Astrocyte of the cerebellum (primary cell): Measurements from ENCODE around the gene ZBTB16.

Source experiments
- DNase-seq: peaks from one replicate; pipeline ENCODE4 v3.0.0-alpha.2; 2011; ENCODE audit warnings: low read depth
- H3K4me3 ChIP-seq: 2 replicates; pipeline ENCODE4 v1.5.1; 2011; ENCODE audit warnings: mild to moderate bottlenecking, low read depth, low read length, moderate library complexity
- CTCF ChIP-seq: IDR thresholded peaks from 2 replicates; pipeline ENCODE4 v1.5.1; 2012; ENCODE audit warnings: low read length, low read depth, moderate library complexity, mild to moderate bottlenecking; ENCODE audit errors: missing control alignments
- in situ Hi-C: cut with HindIII; loops from 2 replicates; pipeline ENCODE4 v1.10.0; 2017; ENCODE audit warnings: low sequenced_read_pairs

The ZBTB16 gene

GRCh38 chr11:114174712-114175495 is 115.4 kb downstream of the ZBTB16 start:
- no peak for DNase-seq
- no peak overlapping the region for H3K4me3 ChIP-seq
- in situ Hi-C loops = loop anchor here (10.0 kb wide), 1 partner anchor 110 kb away; no protein-coding TSS in a partner anchor
- TF ChIP-seq CTCF = no peak

- no peak for TF ChIP-seq CTCF
- in situ Hi-C loops = loop anchor here (10.0 kb wide), 1 partner anchor 111 kb away; no protein-coding TSS in a partner anchor
- H3K4me3 ChIP-seq = no peak overlapping the region
- no peak for DNase-seq
Observed at GRCh38 chr11:114175706-114176105, 116.2 kb downstream of the ZBTB16 start.

- in situ Hi-C loops = loop anchor here (10.0 kb wide), 1 partner anchor 112 kb away; no protein-coding TSS in a partner anchor
- no peak for DNase-seq
- no peak overlapping the region for H3K4me3 ChIP-seq
- TF ChIP-seq CTCF = no peak
Observed at GRCh38 chr11:114176321-114176720, 116.8 kb downstream of the ZBTB16 start.

GRCh38 chr11:114178656-114179055 is 119.1 kb downstream of the ZBTB16 start:
- no peak for DNase-seq
- no peak overlapping the region for H3K4me3 ChIP-seq
- TF ChIP-seq CTCF = no peak
- in situ Hi-C loops = loop anchor here (10.0 kb wide), 1 partner anchor 114 kb away; no protein-coding TSS in a partner anchor

- in situ Hi-C loops = loop anchor here (10.0 kb wide), 1 partner anchor 115 kb away; no protein-coding TSS in a partner anchor
- no peak overlapping the region for H3K4me3 ChIP-seq
- no peak for TF ChIP-seq CTCF
- peak; percentile 49 for DNase-seq
Observed at GRCh38 chr11:114179234-114179941, 119.9 kb downstream of the ZBTB16 start.

- in situ Hi-C loops = no loop called here
- no peak overlapping the region for H3K4me3 ChIP-seq
- TF ChIP-seq CTCF = peak; percentile 45
- no peak for DNase-seq
Observed at GRCh38 chr11:114180301-114181055, 121.0 kb downstream of the ZBTB16 start.
